Neutrophil (primary cell): Measurements from ENCODE around the gene DYDC1.

ENCODE experiments used
- H3K27ac ChIP-seq: fragments of 200-600 bp; sonication (generic); 2 replicates; pipeline ENCODE4 v1.5.1; 2016; ENCODE audit warnings: mild to moderate bottlenecking, moderate library complexity
- H3K27me3 ChIP-seq: fragments of 200-600 bp; sonication (generic); 2 replicates; pipeline ENCODE4 v1.6.0; 2016; ENCODE audit warnings: mild to moderate bottlenecking
- H3K36me3 ChIP-seq: fragments of 200-600 bp; sonication (generic); 2 replicates; pipeline ENCODE4 v1.5.1; 2017
- H3K4me1 ChIP-seq, 2 experiments: fragments of 200-600 bp in 1 of 2; sonication (generic) in 1 of 2; 1 replicate in 1 of 2; 2 replicates in 1 of 2; pipeline versions ENCODE4 v1.5.1 to v1.6.1; 2013 to 2016; ENCODE audit warnings: low read depth in 1 of 2, low read length in 1 of 2, mild to moderate bottlenecking in 1 of 2, moderate library complexity in 1 of 2; ENCODE audit not compliant: control insufficient read depth in 1 of 2, insufficient read depth in 1 of 2
- H3K4me3 ChIP-seq, 2 experiments: fragments of 200-600 bp in 1 of 2; sonication (generic) in 1 of 2; 1 replicate in 1 of 2; 2 replicates in 1 of 2; pipeline ENCODE4 v1.5.1; 2013 to 2016; ENCODE audit warnings: low read depth in 1 of 2, low read length in 1 of 2, mild to moderate bottlenecking in 1 of 2, moderate library complexity in 1 of 2
- H3K9me3 ChIP-seq: fragments of 200-600 bp; sonication (generic); 2 replicates; pipeline ENCODE4 v1.5.1; 2016
- CTCF ChIP-seq: fragments of 200-600 bp; sonication (generic); IDR thresholded peaks from 2 replicates; pipeline ENCODE4 v1.5.1; 2016; ENCODE audit warnings: antibody characterized with exemption

Gene DYDC1

GRCh38 chr10:80322158-80322557, 34.4 kb downstream of the DYDC1 start:
- Histone ChIP-seq H3K27me3 (no peaks in the 10 kb centered on the region), H3K4me3 (no peak overlapping the region), H3K27ac (no peak overlapping the region), H3K36me3 (no peaks in the 10 kb centered on the region), H3K9me3 (no peaks in the 10 kb centered on the region), H3K4me1 (no peaks in the 10 kb centered on the region)
- TF ChIP-seq CTCF = no peak

DNA sequence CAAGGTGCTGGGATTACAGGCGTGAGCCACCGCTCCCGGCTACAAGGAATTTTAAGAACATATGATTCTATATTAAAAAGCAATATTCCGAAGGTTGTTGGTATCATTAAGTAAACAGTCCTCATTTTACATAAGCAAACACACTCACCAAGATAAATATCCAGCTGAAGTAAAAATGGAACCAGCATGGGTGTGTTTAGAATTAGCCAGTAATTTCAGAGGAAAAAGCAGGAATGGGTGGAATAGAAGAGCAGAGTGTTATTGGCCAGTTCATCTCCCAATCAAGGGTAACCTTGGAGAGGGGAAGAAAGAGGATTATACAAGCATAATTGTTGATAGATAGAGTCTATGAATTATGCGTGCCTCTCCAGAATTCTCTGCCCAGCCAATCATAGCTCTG, 35.4 kb downstream of the DYDC1 start:
- no peaks in the 10 kb centered on the region for H3K9me3 ChIP-seq
- no peaks in the 10 kb centered on the region for H3K36me3 ChIP-seq
- no peak overlapping the region for H3K27ac ChIP-seq
- no peaks in the 10 kb centered on the region for H3K27me3 ChIP-seq
- H3K4me3 ChIP-seq = no peak overlapping the region
- no peak for TF ChIP-seq CTCF
- no peaks in the 10 kb centered on the region for H3K4me1 ChIP-seq

- H3K4me1 ChIP-seq = no peaks in the 10 kb centered on the region
- H3K27ac ChIP-seq = no peak overlapping the region
- TF ChIP-seq CTCF = no peak
- H3K36me3 ChIP-seq = no peaks in the 10 kb centered on the region
- no peaks in the 10 kb centered on the region for H3K9me3 ChIP-seq
- H3K27me3 ChIP-seq = no peaks in the 10 kb centered on the region
- no peak overlapping the region for H3K4me3 ChIP-seq
Observed at GRCh38 chr10:80320377-80320776, 36.2 kb downstream of the DYDC1 start.

GRCh38 chr10:80319725-80320290, 36.7 kb downstream of the DYDC1 start:
- H3K27ac ChIP-seq = no peak overlapping the region
- H3K9me3 ChIP-seq = no peaks in the 10 kb centered on the region
- no peak for TF ChIP-seq CTCF
- no peak overlapping the region for H3K4me3 ChIP-seq
- H3K36me3 ChIP-seq = no peaks in the 10 kb centered on the region
- no peaks in the 10 kb centered on the region for H3K4me1 ChIP-seq
- H3K27me3 ChIP-seq = no peaks in the 10 kb centered on the region

- no peaks in the 10 kb centered on the region for H3K4me1 ChIP-seq
- no peak for TF ChIP-seq CTCF
- H3K27me3 ChIP-seq = no peaks in the 10 kb centered on the region
- H3K27ac ChIP-seq = no peak overlapping the region
- no peaks in the 10 kb centered on the region for H3K36me3 ChIP-seq
- H3K9me3 ChIP-seq = no peaks in the 10 kb centered on the region
- H3K4me3 ChIP-seq = no peak overlapping the region
Observed at GRCh38 chr10:80319318-80319717, 37.2 kb downstream of the DYDC1 start.

- H3K27me3 ChIP-seq = no peaks in the 10 kb centered on the region
- H3K27ac ChIP-seq = no peak overlapping the region
- no peak for TF ChIP-seq CTCF
- no peaks in the 10 kb centered on the region for H3K36me3 ChIP-seq
- no peak overlapping the region for H3K4me3 ChIP-seq
- H3K4me1 ChIP-seq = no peaks in the 10 kb centered on the region
- H3K9me3 ChIP-seq = no peaks in the 10 kb centered on the region
Observed at GRCh38 chr10:80318742-80319141, 37.8 kb downstream of the DYDC1 start.
